ENCODE measurements around the gene MSTO1.
"Not testable (repeated sequence)": the region's sequence is repeated elsewhere in the genome, so short reads cannot be mapped to it uniquely, and the experiment has no call there.

The MSTO1 gene

DNA sequence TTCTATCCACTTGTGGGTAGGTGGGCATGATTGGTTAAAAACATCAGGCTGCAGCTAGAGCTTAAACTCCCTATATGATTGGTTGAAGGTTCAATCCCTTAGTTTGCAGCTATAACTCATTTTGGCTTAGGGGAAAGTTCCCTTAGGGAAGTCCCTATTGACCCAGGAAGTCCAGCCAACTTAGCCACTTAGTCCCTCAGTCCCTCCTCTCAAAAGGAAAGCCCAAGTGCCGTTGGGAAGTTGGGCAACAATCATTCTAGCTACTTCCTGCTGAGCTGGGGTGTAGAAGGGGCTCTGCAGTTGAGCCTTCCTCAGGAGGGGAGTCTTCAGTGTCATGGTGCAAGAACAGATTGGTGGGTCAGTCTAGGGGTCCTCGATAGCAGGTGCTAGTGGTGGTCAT is 12.2 kb downstream of the MSTO1 start:
- no peak for DNase-seq (ENCODE audit: low read depth)
- H3K4me3 ChIP-seq (ENCODE audit: low read depth, low read length) = no peak overlapping the region
- TF ChIP-seq CTCF (IDR thresholded peaks at IDR 0.05; ENCODE audit: insufficient read depth, low read depth, low read length, missing control alignments) = no peak

DNA sequence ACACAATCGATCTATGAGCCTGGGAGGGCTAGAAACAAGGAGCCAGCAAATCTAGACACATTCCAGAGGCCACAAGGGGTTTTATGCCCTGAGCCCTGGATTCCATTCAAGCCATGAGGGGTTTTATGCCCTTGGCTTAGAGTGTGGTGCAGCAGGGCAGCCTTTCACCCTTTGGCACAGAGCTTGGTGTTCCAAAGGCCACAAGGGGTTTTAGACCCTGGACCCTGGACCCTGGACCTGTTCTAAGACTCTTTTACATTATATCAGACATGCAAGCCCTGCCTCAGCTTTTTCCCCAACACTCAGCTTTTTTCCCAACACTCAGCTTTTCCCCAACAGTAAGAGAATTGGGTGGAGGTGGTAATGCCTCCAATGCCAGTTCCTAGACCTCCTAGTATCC is 13.3 kb downstream of the MSTO1 start:
- DNase-seq (ENCODE audit: low read depth) = no peak
- no peak for TF ChIP-seq CTCF (IDR thresholded peaks at IDR 0.05; ENCODE audit: insufficient read depth, low read depth, low read length, missing control alignments)
- no peak overlapping the region for H3K4me3 ChIP-seq (ENCODE audit: low read depth, low read length)

GRCh38 chr1:155626428-155626827 is 16.4 kb downstream of the MSTO1 start:
- H3K4me3 ChIP-seq (ENCODE audit: low read depth, low read length); DNase-seq (ENCODE audit: low read depth): not testable (repeated sequence)

- TF ChIP-seq CTCF (IDR thresholded peaks at IDR 0.05; ENCODE audit: insufficient read depth, low read depth, low read length, missing control alignments) = no peak
- no peak for DNase-seq (ENCODE audit: low read depth)
- no peak overlapping the region for H3K4me3 ChIP-seq (ENCODE audit: low read depth, low read length)
These were observed 26.6 kb downstream of the MSTO1 start for GRCh38 chr1:155636397-155637153.

- DNase-seq (ENCODE audit: low read depth) = no peak
- no peak for TF ChIP-seq CTCF (IDR thresholded peaks at IDR 0.05; ENCODE audit: insufficient read depth, low read depth, low read length, missing control alignments)
These were observed 30.3 kb downstream of the MSTO1 start for GRCh38 chr1:155640367-155640766.

GRCh38 chr1:155642559-155643180 is 32.7 kb downstream of the MSTO1 start:
- H3K4me3 ChIP-seq (ENCODE audit: low read depth, low read length); DNase-seq (ENCODE audit: low read depth): not testable (repeated sequence)

More at GRCh38 chr1:155640367-155640766, 30.3 kb downstream of the MSTO1 start:
- no peak overlapping the region for H3K4me3 ChIP-seq (ENCODE audit: low read depth, low read length)

- no peak for TF ChIP-seq CTCF (IDR thresholded peaks at IDR 0.05; ENCODE audit: insufficient read depth, low read depth, low read length, missing control alignments)
- DNase-seq (ENCODE audit: low read depth) = no peak
- H3K4me3 ChIP-seq (ENCODE audit: low read depth, low read length) = no peak overlapping the region
These were observed 33.2 kb downstream of the MSTO1 start for GRCh38 chr1:155643230-155643629.

DNA sequence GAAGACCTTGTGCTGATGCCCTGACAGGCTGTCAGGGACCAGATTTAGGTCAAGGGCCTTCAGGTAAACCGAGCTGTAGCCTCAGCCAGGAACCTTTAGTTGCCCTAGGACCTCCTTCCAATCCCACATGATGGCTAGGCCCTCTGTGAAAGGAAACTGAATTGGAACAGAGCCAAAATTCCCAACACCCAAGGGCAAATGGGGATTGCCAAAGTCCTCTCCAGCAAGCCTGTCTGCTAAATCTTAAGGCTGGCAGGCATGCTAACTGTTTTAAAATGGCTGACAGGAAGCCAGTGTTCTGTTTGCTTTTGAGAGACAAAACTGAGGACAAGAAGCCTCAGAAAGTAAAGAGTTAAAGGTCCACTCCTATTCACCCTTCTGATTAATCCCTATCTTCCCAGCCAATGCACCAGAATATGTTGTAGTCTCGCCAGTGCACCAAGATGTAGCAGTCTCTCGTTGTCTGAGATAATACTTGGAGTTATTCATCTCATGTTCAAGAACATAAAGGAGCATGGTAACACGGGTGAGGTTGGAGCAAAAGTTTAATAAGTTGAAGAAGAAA is 35.1 kb downstream of the MSTO1 start:
- no peak overlapping the region for H3K4me3 ChIP-seq (ENCODE audit: low read depth, low read length)
- no peak for DNase-seq (ENCODE audit: low read depth)
- TF ChIP-seq CTCF (IDR thresholded peaks at IDR 0.05; ENCODE audit: insufficient read depth, low read depth, low read length, missing control alignments) = no peak

All from GM12865 (cell line).